Measurements from ENCODE around the gene HMGA1. TPM values are rescaled to one million over a fixed set of nuclear protein-coding genes. Genes with fewer than 3 reads are reported as not detected.

HMGA1 gene
- total and polyA plus RNA-seq, 2 experiments from 2014 or later = 1,411 to 2,052 TPM

- Histone ChIP-seq H2AFZ (no peak overlapping the region), H3K4me3 (peak overlapping the region; percentile 73), H4K20me1 (replicated peaks; ENCODE audit: insufficient read depth) (peaks cover 59% of the 10 kb centered on the region), H3K27me3 (ENCODE audit: insufficient read depth) (no peaks in the 10 kb centered on the region), H3F3A (replicated peaks; ENCODE audit: low read depth) (peaks cover 73% of the 10 kb centered on the region), H3K4me2 (peak overlapping the region; percentile 92), H3K9me2 (ENCODE audit: insufficient read depth) (no peaks in the 10 kb centered on the region), H3K4me1 (ENCODE audit: insufficient read depth) (peaks cover 55% of the 10 kb centered on the region), H3K36me3 (ENCODE audit: insufficient read depth) (peaks cover 49% of the 10 kb centered on the region), H3K79me2 (replicated peaks; ENCODE audit: insufficient read depth) (peaks cover 71% of the 10 kb centered on the region), H3K27ac (ENCODE audit: low read depth) (peak overlapping the region; percentile 97)
- Mint-ChIP-seq H3K9me3 (peaks cover 7% of the 10 kb centered on the region; the same call in 2 of the 3 replicates), H3K27me3 (ENCODE audit: insufficient read depth, low read depth, poor library complexity) (peaks cover 57% of the 10 kb centered on the region), H3K4me3 (peak overlapping the region; percentile 98), H3K27ac (peak overlapping the region; percentile 86), H3K36me3 (ENCODE audit: low read depth) (peaks cover 68% of the 10 kb centered on the region), H3K4me1 (peaks cover 58% of the 10 kb centered on the region)
- TF ChIP-seq CTCF (conservative IDR thresholded peaks at IDR 0.05; ENCODE audit: low read depth in 2 of 2) = no peak
- TF ChIP-seq, protein P1, sequence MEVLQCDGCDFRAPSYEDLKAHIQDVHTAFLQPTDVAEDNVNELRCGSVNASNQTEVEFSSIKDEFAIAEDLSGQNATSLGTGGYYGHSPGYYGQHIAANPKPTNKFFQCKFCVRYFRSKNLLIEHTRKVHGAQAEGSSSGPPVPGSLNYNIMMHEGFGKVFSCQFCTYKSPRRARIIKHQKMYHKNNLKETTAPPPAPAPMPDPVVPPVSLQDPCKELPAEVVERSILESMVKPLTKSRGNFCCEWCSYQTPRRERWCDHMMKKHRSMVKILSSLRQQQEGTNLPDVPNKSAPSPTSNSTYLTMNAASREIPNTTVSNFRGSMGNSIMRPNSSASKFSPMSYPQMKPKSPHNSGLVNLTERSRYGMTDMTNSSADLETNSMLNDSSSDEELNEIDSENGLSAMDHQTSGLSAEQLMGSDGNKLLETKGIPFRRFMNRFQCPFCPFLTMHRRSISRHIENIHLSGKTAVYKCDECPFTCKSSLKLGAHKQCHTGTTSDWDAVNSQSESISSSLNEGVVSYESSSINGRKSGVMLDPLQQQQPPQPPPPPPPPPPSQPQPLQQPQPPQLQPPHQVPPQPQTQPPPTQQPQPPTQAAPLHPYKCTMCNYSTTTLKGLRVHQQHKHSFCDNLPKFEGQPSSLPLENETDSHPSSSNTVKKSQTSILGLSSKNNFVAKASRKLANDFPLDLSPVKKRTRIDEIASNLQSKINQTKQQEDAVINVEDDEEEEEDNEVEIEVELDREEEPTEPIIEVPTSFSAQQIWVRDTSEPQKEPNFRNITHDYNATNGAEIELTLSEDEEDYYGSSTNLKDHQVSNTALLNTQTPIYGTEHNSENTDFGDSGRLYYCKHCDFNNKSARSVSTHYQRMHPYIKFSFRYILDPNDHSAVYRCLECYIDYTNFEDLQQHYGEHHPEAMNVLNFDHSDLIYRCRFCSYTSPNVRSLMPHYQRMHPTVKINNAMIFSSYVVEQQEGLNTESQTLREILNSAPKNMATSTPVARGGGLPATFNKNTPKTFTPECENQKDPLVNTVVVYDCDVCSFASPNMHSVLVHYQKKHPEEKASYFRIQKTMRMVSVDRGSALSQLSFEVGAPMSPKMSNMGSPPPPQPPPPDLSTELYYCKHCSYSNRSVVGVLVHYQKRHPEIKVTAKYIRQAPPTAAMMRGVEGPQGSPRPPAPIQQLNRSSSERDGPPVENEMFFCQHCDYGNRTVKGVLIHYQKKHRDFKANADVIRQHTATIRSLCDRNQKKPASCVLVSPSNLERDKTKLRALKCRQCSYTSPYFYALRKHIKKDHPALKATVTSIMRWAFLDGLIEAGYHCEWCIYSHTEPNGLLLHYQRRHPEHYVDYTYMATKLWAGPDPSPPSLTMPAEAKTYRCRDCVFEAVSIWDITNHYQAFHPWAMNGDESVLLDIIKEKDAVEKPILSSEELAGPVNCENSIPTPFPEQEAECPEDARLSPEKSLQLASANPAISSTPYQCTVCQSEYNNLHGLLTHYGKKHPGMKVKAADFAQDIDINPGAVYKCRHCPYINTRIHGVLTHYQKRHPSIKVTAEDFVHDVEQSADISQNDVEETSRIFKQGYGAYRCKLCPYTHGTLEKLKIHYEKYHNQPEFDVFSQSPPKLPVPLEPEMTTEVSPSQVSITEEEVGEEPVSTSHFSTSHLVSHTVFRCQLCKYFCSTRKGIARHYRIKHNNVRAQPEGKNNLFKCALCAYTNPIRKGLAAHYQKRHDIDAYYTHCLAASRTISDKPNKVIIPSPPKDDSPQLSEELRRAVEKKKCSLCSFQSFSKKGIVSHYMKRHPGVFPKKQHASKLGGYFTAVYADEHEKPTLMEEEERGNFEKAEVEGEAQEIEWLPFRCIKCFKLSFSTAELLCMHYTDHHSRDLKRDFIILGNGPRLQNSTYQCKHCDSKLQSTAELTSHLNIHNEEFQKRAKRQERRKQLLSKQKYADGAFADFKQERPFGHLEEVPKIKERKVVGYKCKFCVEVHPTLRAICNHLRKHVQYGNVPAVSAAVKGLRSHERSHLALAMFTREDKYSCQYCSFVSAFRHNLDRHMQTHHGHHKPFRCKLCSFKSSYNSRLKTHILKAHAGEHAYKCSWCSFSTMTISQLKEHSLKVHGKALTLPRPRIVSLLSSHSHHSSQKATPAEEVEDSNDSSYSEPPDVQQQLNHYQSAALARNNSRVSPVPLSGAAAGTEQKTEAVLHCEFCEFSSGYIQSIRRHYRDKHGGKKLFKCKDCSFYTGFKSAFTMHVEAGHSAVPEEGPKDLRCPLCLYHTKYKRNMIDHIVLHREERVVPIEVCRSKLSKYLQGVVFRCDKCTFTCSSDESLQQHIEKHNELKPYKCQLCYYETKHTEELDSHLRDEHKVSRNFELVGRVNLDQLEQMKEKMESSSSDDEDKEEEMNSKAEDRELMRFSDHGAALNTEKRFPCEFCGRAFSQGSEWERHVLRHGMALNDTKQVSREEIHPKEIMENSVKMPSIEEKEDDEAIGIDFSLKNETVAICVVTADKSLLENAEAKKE (CRISPR knock-in tag; IDR thresholded peaks at IDR 0.05) = no peak
- no peak for TF ChIP-seq ZNF114 (CRISPR knock-in tag; IDR thresholded peaks at IDR 0.05)
- no peak for TF ChIP-seq JUNB (IDR thresholded peaks at IDR 0.05; ENCODE audit: unreplicated experiment)
- no peak for TF ChIP-seq CREB1 (CRISPR knock-in tag; IDR thresholded peaks at IDR 0.05; ENCODE audit: low read depth)
- TF ChIP-seq POLR2AphosphoS5 (IDR thresholded peaks at IDR 0.05; ENCODE audit: low read depth) = no peak
- TF ChIP-seq, protein P2, sequence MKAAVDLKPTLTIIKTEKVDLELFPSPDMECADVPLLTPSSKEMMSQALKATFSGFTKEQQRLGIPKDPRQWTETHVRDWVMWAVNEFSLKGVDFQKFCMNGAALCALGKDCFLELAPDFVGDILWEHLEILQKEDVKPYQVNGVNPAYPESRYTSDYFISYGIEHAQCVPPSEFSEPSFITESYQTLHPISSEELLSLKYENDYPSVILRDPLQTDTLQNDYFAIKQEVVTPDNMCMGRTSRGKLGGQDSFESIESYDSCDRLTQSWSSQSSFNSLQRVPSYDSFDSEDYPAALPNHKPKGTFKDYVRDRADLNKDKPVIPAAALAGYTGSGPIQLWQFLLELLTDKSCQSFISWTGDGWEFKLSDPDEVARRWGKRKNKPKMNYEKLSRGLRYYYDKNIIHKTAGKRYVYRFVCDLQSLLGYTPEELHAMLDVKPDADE (IDR thresholded peaks at IDR 0.05) = no peak
- TF ChIP-seq ZNF331 (CRISPR knock-in tag; IDR thresholded peaks at IDR 0.05; ENCODE audit: low read depth) = no peak
- no peak for TF ChIP-seq STAT1 (IDR thresholded peaks at IDR 0.05; ENCODE audit: unreplicated experiment)
- TF ChIP-seq REST (IDR thresholded peaks at IDR 0.05; ENCODE audit: unreplicated experiment) = no peak
- no peak for TF ChIP-seq NANOG (IDR thresholded peaks at IDR 0.05; ENCODE audit: borderline replicate concordance)
- no peak for TF ChIP-seq EZH2 (IDR thresholded peaks at IDR 0.05; ENCODE audit: low read depth, unreplicated experiment)
- TF ChIP-seq EZH2phosphoT487 (IDR thresholded peaks at IDR 0.05; ENCODE audit: unreplicated experiment) = no peak
- ATAC-seq (no peak), DNase-seq (ENCODE audit: low spot score) (no peak)
Observed at GRCh38 chr6:34239893-34240292, 3.2 kb downstream of the HMGA1 start.
